HG03108 (cell line): Measurements from ENCODE around the gene RBM47.
"Not testable (repeated sequence)": the region's sequence is repeated elsewhere in the genome, so short reads cannot be mapped to it uniquely, and the experiment has no call there.

Experiments
- ATAC-seq: cut with Tn5 transposase; IDR thresholded peaks from one replicate; pipeline ENCODE4 v1.9.1; 2021; ENCODE audit warnings: moderate library complexity; ENCODE audit not compliant: unreplicated experiment

Gene RBM47

DNA sequence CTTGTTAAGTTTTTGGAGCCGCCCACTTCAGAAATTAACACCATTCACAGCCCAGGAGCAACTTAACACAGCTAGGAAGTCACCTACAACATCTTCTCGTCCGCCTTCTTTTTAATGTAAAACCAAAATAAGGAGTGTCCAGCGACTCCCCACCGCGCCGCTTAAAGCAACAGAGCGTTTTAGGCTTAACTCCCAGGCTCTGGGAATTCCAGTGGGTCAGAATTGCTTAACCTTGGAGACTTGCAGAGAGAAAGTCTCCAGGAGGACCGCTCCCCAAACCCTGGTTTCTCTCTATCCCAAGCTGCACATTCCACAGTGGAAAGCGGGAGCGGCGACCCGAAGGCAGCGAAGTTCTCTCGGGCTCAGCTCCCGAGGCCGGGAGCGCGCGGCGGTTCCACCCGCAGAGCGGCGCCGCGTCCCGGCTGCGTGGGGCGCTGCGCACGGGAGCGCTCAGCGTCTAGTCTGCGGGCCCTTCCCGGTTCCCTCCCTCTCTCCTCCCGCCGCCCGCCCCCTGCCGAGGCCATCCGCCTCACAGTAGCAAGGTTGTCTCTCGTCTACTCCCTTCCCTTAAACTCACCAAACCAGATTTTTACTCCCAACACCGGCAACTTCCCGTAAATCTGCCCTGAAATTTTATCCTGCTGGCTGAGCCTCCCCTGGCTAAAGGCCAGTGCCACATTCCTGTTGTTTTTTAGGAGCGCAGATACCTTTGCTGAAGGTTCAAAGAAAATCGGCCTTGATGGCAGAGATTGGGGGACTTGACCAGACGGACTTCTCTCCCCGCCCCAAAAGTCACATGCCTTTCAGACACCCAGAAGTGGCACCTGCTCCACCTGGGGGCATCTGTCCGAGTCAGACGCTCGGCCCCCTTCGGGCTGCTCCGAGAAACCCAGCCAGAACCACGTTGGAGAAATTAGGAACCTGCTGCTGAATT lies at the start of gene RBM47:
TSS of gene RBM47 (minus strand) at position 464 of the 934 bp plus-strand sequence. CDS start 190,971 bp downstream, outside the sequence.
- ATAC-seq, result peak; percentile 41

GRCh38 chr4:40678421-40678820 lies 48.8 kb upstream of the RBM47 start:
- no peak for ATAC-seq

GRCh38 chr4:40675166-40675565 lies 45.5 kb upstream of the RBM47 start:
- ATAC-seq, result no peak

DNA sequence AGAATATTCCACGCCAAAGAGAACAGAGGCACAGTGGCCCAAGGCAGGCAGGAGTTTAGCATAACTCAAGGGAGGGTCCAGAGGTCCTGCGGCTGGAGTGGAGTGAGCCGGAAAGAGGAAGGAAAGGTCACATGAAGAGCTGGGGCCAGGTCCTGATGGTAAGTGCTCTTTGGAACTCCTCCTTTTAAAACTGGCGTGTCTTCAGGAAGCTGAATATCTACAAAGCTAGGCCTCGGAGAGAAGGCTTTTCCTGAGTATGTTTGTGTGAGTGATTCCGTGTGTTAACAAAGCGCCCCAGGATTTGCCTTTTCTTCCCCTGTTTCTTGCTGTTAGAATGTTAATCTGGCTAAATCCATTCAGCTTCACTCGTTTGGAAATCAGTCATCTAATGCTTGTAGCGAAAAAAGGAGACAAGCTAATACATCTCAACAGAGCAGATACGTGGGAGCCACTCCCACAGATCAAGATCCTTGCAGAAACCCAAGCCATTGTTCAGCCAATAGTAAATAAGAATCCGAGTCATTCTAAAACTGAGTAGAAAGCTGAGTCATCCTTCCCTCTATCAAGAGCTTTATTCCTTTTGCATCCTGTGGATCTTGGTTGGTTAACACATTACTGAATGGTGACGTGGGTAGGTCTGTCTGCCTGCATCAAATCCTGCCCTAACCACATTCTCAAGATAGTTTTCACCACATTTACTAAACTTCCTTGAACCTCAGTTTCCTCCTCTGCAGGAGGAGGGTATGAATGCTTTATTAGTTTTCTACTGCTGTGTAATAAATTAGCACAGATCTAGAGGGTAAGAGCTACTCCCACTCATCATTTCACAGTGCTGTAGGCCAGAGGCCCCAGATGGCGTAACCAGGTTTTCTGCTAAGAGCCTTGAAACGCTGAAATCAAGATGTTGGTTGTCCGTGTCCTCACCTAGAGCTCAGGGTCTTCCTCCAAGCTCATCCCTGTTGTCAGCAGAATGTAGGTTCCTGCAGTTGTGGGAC lies 43.2 kb upstream of the RBM47 start:
- peak; percentile 72 for ATAC-seq

DNA sequence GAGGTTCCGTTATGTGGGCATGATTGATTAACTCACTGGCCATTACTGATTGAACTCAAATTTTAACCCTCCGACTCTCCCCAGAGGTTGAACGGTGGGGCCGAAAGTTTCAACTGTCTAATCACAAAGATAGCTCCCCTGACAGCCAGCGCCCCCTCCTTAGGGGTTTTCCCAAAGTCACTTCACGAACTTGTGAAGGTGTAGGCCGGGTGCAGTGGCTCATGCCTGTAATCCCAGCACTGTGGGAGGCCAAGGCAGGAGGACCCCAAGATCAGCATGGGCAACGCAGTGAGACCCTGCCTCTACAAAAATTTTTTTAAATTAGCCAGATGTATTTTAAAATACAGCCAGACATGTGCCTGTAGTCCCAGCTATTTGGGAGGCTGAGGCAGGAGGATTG lies 39.8 kb upstream of the RBM47 start:
- no peak for ATAC-seq

GRCh38 chr4:40665842-40666241 lies 36.2 kb upstream of the RBM47 start:
- no peak for ATAC-seq

GRCh38 chr4:40662962-40663604 lies 33.4 kb upstream of the RBM47 start:
- ATAC-seq, result peak; percentile 75

DNA sequence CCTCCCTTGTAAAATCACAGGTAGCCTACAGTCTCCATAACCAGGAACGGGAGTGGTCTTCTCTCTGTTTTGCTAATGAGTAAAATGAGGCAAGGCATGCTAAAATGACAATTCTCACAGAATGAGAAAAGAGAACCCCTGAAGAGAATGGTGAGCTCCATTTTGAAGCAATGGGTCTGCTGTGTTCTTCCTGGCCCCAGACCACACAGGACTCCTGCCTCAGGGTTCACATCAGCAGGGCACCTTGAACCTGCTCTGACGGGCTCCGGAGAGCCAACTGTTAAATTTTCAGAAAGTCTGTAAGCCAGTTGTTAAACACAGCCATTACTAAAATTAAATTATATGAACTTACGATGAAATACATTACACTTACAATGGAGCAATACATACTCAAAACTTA lies 32.1 kb upstream of the RBM47 start:
- ATAC-seq, result no peak

DNA sequence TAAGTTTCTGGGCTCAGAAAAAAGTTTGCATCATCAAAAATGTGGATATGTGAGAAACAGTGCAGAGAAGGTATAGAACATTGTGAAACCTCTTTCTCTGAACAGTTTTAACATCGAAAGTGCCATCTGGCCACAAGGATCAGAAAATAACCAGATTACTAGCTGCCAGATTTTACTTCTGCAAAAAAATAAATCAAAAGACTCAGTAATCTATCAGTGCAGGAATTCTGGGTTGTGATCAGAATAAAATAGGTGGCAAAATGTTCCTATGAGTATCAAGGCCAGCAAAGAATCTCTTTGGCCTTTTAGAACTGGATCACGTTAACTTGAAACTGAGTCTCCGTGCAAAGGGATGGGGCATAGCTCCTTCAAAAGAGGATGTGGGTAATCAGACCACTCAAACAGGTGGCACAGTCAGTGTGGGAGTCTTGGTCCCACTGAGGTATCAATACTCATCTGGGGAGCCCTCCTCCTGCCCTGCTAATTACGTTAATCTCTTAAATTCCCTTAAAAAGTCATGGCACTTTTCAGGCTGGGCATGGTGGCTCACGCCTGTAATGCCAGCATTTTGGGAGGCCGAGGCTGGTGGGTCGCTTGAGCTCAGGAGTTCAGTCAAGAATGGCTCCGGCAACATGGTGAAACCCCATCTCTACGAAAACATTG lies 26.7 kb upstream of the RBM47 start:
- ATAC-seq, result peak; percentile 89

GRCh38 chr4:40651280-40651679 lies 21.6 kb upstream of the RBM47 start:
- no peak for ATAC-seq

- no peak for ATAC-seq
These were observed 19.7 kb upstream of the RBM47 start for GRCh38 chr4:40649321-40649720.

- ATAC-seq, result no peak
These were observed 19.1 kb upstream of the RBM47 start for GRCh38 chr4:40648742-40649281.

DNA sequence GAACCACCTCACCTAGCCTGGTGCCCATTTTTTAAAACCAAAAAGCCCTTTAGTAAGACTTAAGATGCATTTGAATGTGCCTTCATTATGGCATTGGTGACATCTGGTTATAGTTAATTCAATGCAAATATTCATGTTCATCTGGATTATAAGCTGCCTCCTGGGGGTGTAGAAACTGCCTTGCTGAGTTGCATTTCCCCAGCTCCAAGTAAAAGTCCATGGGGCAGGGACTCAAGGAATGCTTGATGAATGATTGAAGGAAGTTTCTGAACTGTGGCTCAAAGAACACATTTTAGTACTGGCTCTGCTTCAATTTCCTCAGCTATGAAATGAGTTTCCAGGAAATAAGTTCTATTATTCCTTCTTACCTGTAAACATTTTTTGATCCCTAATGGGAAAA lies 18.5 kb upstream of the RBM47 start:
- no peak for ATAC-seq

GRCh38 chr4:40645586-40645985 lies 15.9 kb upstream of the RBM47 start:
- no peak for ATAC-seq

DNA sequence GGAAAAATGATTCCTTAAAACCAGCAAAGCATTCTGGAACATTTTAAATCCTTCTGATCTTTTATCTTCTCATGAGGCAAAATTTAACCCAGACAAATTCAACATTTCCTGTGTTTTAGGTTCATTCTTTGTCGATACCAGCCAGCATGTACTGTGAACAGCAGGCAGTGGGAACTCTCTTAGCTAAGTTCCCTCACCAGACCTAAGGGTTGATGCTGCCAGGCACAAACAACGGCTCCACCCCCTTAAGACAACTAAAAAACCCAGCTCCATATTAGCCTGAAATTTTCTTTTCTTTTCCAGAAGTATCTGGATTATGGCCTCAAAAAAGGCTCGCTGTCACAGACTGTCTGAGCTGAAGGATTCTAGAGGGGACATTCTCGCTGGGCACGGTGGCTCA lies 2.4 kb upstream of the RBM47 start:
- ATAC-seq, result no peak

DNA sequence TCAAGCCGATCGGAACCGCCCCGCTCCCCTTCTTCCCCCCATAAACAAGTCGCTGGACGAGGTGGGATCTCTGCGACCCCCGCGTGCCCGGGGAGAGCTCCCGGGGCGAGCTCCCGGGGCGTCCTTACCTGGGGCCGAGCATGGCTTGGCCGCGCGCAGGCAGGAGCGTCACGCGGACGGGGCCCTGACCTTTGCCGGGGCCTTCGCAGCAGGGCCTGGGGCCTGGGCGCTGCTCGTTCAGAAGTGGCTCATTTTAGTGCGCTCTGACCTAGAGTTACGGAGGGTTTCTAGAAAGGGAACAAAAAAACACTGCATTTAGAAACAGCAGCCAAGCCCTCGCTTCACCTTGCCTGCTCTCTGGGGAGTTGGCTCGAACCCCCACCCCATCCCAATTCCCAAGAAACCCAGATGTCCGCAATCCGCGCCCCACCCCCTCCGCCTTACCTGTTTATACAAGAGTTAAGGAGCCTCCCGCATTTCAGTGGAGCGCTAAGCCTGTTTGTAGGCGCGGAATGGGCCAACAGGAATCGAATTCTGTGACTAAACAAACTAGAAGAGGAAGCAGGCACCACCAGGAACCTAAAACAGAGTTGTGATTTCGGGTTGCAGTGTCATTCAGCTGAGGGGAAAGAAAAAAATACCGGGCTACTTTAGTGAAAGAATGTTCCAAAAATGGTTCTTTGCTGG lies 814 bp upstream of the RBM47 start:
- peak; percentile 36 for ATAC-seq

DNA sequence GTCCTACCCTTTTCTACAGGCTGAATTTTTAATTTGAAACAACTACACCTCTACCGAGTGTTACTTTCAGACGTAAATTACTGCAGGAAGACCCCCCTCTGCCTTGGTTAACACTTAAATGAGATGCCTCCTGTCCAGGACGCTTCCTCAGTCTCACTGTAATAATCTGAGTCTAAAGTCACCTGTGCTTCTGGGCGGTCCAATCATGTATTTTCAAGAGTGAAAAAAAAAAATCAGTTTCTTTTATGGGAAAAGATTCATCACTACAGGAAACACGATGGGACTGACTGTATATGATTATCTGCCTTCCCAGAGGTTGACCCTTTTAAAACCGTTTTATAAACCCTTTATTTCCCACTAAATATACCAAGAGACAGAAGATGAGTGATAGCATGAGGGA lies 776 bp downstream of the RBM47 start:
- ATAC-seq, result no peak

DNA sequence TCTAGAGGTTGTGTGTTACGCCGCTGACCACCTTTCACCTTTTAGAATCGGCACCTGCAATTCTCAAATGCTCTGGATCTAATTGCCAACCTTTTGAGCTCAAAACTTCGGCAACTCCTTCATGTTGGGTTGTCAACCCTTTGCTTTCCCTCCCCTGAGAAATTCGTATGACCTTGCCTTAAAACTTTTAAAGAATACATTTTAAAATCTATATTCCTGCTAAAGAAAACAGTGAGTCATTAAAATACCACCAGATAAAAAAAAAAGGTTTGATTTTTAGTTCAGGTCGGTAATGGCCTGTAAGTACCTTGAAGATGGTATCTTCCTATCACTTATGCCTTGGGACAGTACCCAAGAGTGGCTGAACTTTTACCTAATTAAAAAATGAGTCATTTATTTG lies 1.3 kb downstream of the RBM47 start:
- not testable (repeated sequence) for ATAC-seq

GRCh38 chr4:40627540-40627939 lies 2.1 kb downstream of the RBM47 start:
- ATAC-seq, result no peak
